HepG2 (cell line): Measurements from ENCODE around the gene SCARB2. TPM values are rescaled to one million over a fixed set of nuclear protein-coding genes. Genes with fewer than 3 reads are reported as not detected.
A peak's percentile ranks its signal among the peaks of the same experiment; 100 is the strongest.

Source experiments
- ATAC-seq: fragments of 200-7000 bp; cut with Tn5 transposase; 3 replicates; pipeline ENCODE4 v1.9.1; 2020; ENCODE audit warnings: mild to moderate bottlenecking, moderate library complexity
- BruUV-seq: library from RNA; stranded (reverse); fragments of 400-500 nt; replicated peaks from 2 replicates; lab custom pipeline; 2021; lab: Mats Ljungman, UMichigan
- CTCF ChIA-PET: fragments of 300-600 bp; formaldehyde crosslinking; extraction: SDS; loops from one replicate; lab custom pipeline; 2021; ENCODE audit warnings: low total read pairs, inconsistent platforms, low intra/inter-chr PET ratio; lab: Yijun Ruan, JAX
- POLR2A ChIA-PET: fragments of 350-600 bp; sonication (Branson Sonifier 250); formaldehyde crosslinking; loops from one replicate; lab custom pipeline; 2020; ENCODE audit warnings: antibody characterized with exemption, inconsistent platforms; lab: Yijun Ruan, JAX
- DNase-seq: peaks from one replicate; pipeline ENCODE4 v3.0.0-alpha.2; 2015; ENCODE audit warnings: low spot score
- FAIRE-seq: peaks from 3 replicates; lab custom pipeline; 2011; peaks lifted over from hg19 to GRCh38; lab: Jason Lieb, UNC
- H2AFZ ChIP-seq: one replicate; pipeline ENCODE4 v1.6.1; 2011; ENCODE audit warnings: low read length, inconsistent platforms
- H3K27ac ChIP-seq: fragments of 300-600 bp; 3 replicates; pipeline ENCODE4 v1.8.0; 2011; ENCODE audit warnings: mixed run types, mild to moderate bottlenecking, mixed read lengths, low read length, inconsistent platforms; ENCODE audit not compliant: insufficient read depth; ENCODE audit errors: extremely low read length
- H3K27me3 ChIP-seq, 2 experiments: fragments of 200-600 bp in 1 of 2; 2 replicates in 1 of 2; 3 replicates in 1 of 2; pipeline versions ENCODE4 v1.6.0 to v1.8.0; 2011; ENCODE audit warnings: low read length in 2 of 2, mild to moderate bottlenecking in 2 of 2, moderate library complexity in 2 of 2, inconsistent platforms in 1 of 2; ENCODE audit not compliant: insufficient read depth in 2 of 2, control insufficient read depth in 1 of 2
- H3K36me3 ChIP-seq, 2 experiments: fragments of 200-600 bp in 1 of 2; replicated peaks in 1 of 2; 2 replicates in 1 of 2; 3 replicates in 1 of 2; pipeline versions ENCODE4 v1.5.1 to v1.8.0; 2011; ENCODE audit warnings: low read length in 2 of 2, inconsistent platforms in 1 of 2; ENCODE audit not compliant: insufficient read depth in 2 of 2, control insufficient read depth in 1 of 2
- H3K4me1 ChIP-seq: 2 replicates; pipeline ENCODE4 v1.5.1; 2012; ENCODE audit warnings: low read length, inconsistent platforms; ENCODE audit not compliant: insufficient read depth
- H3K4me2 ChIP-seq: 2 replicates; pipeline ENCODE4 v1.6.0; 2011; ENCODE audit warnings: low read depth, low read length, inconsistent platforms
- H3K4me3 ChIP-seq, 3 experiments: fragments of 200-600 bp in 1 of 3; sonication (generic), shearing (Covaris generic) in 1 of 3; replicated peaks in 1 of 3; 2 replicates each; pipeline ENCODE4 v1.5.1; 2011 to 2016; ENCODE audit warnings: low read length in 3 of 3, inconsistent platforms in 2 of 3, low read depth in 2 of 3, mild to moderate bottlenecking in 2 of 3, control low read depth in 1 of 3, mixed read lengths in 1 of 3; ENCODE audit not compliant: insufficient read depth in 1 of 3
- H3K79me2 ChIP-seq: one replicate; pipeline ENCODE4 v1.6.1; 2011; ENCODE audit warnings: low read length, inconsistent platforms; ENCODE audit not compliant: insufficient read depth
- H3K9ac ChIP-seq: 2 replicates; pipeline ENCODE4 v1.6.0; 2011; ENCODE audit warnings: mild to moderate bottlenecking, low read depth, low read length, inconsistent platforms; ENCODE audit not compliant: insufficient read depth
- H3K9me3 ChIP-seq: 2 replicates; pipeline ENCODE4 v1.5.1; 2012; ENCODE audit warnings: mild to moderate bottlenecking, low read length
- H4K20me1 ChIP-seq: 2 replicates; pipeline ENCODE4 v1.6.0; 2011; ENCODE audit warnings: inconsistent platforms, mild to moderate bottlenecking, low read length, moderate library complexity; ENCODE audit not compliant: insufficient read depth
- AHR ChIP-seq: IDR thresholded peaks from 2 replicates; pipeline ENCODE4 v1.6.1; 2018; ENCODE audit warnings: missing genetic modification reagents, missing compliant biosample characterization
- CHCHD3 ChIP-seq: sonication (generic); formaldehyde crosslinking; IDR thresholded peaks from 2 replicates; pipeline ENCODE4 v1.8.0; 2022; ENCODE audit warnings: mild to moderate bottlenecking, missing genetic modification reagents, moderate library complexity
- FOXA1 ChIP-seq, 2 experiments: fragments of 450-650 bp in 1 of 2; sonication (generic) in 1 of 2; formaldehyde crosslinking in 1 of 2; IDR thresholded peaks; 2 replicates each; pipeline versions ENCODE4 v1.4.0 to v1.6.1; 2016 to 2020; ENCODE audit warnings: missing genetic modification reagents in 1 of 2
- HOXA5 ChIP-seq: sonication (generic); formaldehyde crosslinking; IDR thresholded peaks from 2 replicates; pipeline ENCODE4 v1.4.0; 2020; ENCODE audit warnings: missing genetic modification reagents
- IRF2 ChIP-seq: IDR thresholded peaks from 2 replicates; pipeline ENCODE4 v1.6.1; 2018; ENCODE audit warnings: missing genetic modification reagents, missing compliant biosample characterization
- KDM2A ChIP-seq: sonication (generic); formaldehyde crosslinking; IDR thresholded peaks from 2 replicates; pipeline ENCODE4 v1.4.0; 2020; ENCODE audit warnings: low read depth, missing genetic modification reagents, borderline replicate concordance
- MED13 ChIP-seq: sonication (generic); formaldehyde crosslinking; IDR thresholded peaks from 2 replicates; pipeline ENCODE4 v1.5.0; 2020; ENCODE audit warnings: missing genetic modification reagents
- PAWR ChIP-seq: sonication (generic); formaldehyde crosslinking; IDR thresholded peaks from 2 replicates; pipeline ENCODE4 v1.4.0; 2020; ENCODE audit warnings: missing genetic modification reagents, mild to moderate bottlenecking, borderline replicate concordance
- PLRG1 ChIP-seq: fragments of 450-650 bp; conservative IDR thresholded peaks from 2 replicates; pipeline ENCODE4 v1.6.1; 2016
- SMC3 ChIP-seq: IDR thresholded peaks from 2 replicates; pipeline ENCODE4 v1.6.1; 2011; ENCODE audit warnings: low read length, improper control_type of control experiment
- ZNF205 ChIP-seq: IDR thresholded peaks from 2 replicates; pipeline ENCODE4 v1.6.1; 2018; ENCODE audit warnings: missing biosample characterization, missing genetic modification reagents
- ZNF207 ChIP-seq: fragments of 450-650 bp; IDR thresholded peaks from 2 replicates; pipeline ENCODE4 v1.6.1; 2016; ENCODE audit warnings: antibody characterized with exemption, borderline replicate concordance
- ZNF337 ChIP-seq: sonication (generic); formaldehyde crosslinking; IDR thresholded peaks from 2 replicates; pipeline ENCODE4 v1.5.1; 2020; ENCODE audit warnings: missing genetic modification reagents, low read depth, mild to moderate bottlenecking, borderline replicate concordance
- ZNF33B ChIP-seq: sonication (generic); formaldehyde crosslinking; IDR thresholded peaks from 2 replicates; pipeline ENCODE4 v1.5.1; 2020; ENCODE audit warnings: mild to moderate bottlenecking, missing genetic modification reagents
- ZNF589 ChIP-seq: sonication (generic); formaldehyde crosslinking; conservative IDR thresholded peaks from 2 replicates; pipeline ENCODE4 v1.8.0; 2022; ENCODE audit warnings: mild to moderate bottlenecking, moderate library complexity, missing genetic modification reagents
- WGBS: methylation state at CpG from one replicate; pipeline ENCODE4 v1.1.6; 2017; ENCODE audit warnings: low lambda C conversion rate; 5-methylcytosine and 5-hydroxymethylcytosine counted together
- in situ Hi-C: cut with HindIII; loops from 2 replicates; pipeline ENCODE4 v1.10.0; 2017; ENCODE audit warnings: low pct_unique_long_range_greater_than_20kb; ENCODE audit not compliant: extremely low pct_ligation_motif_present
- intact Hi-C: fragments of 100-400 bp; cut with micrococcal nuclease; formaldehyde crosslinking; loops from one replicate; pipeline ENCODE4 v1.10.0; 2022; ENCODE audit not compliant: unreplicated experiment
- polyA plus RNA-seq, 8 experiments: library from polyadenylated mRNA; depleted of rRNA in 3 of 8; stranded (reverse) in 7 of 8; unstranded in 1 of 8; fragments of >200 nt; fragmentation: Illumina TruSeq in 4 of 8; extraction: Trizol in 4 of 8; gene quantifications; 2 replicates each; pipeline versions ENCODE4 v1.2.1 to v1.2.3, GENCODE V29; 2011 to 2016; ENCODE audit warnings: low read depth in 4 of 8, missing spikeins in 1 of 8, mixed read lengths in 1 of 8; ENCODE audit not compliant: insufficient read depth in 1 of 8
- total RNA-seq, 5 experiments: library from RNA; depleted of rRNA; stranded (reverse); fragments of >200 nt; fragmentation: Illumina TruSeq; extraction: Trizol; gene quantifications; 2 replicates each; pipeline ENCODE4 v1.2.3, GENCODE V29; 2016; ENCODE audit warnings: low read depth in 1 of 5
- TF ChIP-seq, protein P1 (sequence below): IDR thresholded peaks from 2 replicates; pipeline ENCODE4 v1.6.1; 2018; ENCODE audit warnings: missing genetic modification reagents
- TF ChIP-seq, protein P2 (sequence below): IDR thresholded peaks from 2 replicates; pipeline ENCODE4 v1.6.1; 2016; ENCODE audit warnings: low read depth, borderline replicate concordance
- TF ChIP-seq, protein P3 (sequence below): sonication (generic); formaldehyde crosslinking; IDR thresholded peaks from 2 replicates; pipeline ENCODE4 v1.5.0; 2020; ENCODE audit warnings: missing genetic modification reagents

SCARB2 gene
- total and polyA plus RNA-seq, 2 of the 13 experiments (the other 11 are each of a cell fraction or from before 2014, with no cell fraction given) = 40.6 to 43.4 TPM

DNA sequence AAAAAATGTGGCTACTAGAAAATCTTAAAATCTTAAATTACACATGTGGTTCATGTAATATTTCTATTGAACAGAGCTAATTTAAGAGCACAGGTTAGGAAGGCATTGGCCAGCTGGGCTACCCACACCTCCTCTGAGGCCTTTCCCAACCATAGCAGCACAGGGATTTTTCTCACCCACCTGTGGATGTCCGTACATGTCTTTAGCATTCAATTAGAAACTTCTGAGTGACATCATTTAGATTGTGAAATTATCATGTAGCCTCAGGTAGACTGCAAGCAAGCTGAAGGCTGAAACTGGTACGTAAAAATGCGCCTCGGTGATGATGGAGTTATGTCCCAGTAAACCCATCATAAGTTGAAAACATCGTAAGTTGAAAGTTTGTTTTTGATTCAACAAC is 31.2 kb downstream of the SCARB2 start (continued):
- TF ChIP-seq, protein P1, sequence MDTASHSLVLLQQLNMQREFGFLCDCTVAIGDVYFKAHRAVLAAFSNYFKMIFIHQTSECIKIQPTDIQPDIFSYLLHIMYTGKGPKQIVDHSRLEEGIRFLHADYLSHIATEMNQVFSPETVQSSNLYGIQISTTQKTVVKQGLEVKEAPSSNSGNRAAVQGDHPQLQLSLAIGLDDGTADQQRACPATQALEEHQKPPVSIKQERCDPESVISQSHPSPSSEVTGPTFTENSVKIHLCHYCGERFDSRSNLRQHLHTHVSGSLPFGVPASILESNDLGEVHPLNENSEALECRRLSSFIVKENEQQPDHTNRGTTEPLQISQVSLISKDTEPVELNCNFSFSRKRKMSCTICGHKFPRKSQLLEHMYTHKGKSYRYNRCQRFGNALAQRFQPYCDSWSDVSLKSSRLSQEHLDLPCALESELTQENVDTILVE (CRISPR knock-in tag) = no peak
- TF ChIP-seq ZNF205 (CRISPR knock-in tag) = no peak
- TF ChIP-seq ZNF207 = no peak

DNA sequence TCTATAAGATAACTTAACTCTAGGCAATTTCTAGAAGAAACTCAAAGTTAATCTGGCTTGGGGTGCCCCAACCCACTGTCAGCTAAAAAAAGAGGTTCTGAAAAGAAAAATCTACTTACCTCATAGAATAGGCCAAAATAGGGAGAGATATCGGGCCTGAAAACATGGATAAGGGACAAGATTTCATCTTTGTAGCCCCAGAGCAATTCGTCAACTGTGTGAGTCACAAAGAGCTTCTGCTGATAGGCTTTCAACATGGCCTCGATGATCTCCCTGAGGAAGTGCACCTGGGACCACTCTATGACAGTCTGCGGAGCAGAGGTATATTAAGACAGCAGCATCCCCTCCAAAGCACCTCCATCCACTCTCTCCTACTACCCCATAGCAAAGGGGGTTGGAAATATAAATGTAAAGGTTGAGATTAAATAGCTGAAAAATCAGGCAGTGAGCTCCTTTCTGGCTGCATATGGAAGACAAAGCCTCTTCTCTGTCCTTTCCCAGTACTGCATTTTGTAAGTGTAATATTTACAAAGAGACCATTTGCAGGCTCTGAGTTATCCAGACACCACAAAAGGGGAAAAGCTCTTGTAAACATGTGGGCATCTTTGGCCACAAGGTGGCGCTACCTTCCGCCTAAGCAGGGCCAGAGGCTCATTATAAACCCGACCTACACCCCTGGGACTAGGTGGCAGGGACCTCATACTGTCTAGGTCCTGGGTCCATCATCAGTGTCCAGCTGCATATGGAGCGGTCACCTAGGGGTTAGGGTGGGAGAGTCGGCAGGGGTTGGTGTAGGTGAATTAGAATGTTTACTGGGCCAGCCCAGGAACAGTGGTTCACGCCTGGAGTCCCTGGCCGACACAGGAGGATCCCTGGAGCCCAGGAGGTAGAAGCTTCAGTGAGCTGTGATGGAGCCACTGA is 34.0 kb downstream of the SCARB2 start:
- Histone ChIP-seq H3K36me3 (peaks cover 2 to 32% of the 10 kb centered on the region in 2 experiments; a peak in 3 of 5 replicates), H3K9me3 (no peaks in the 10 kb centered on the region), H3K4me1 (no peaks in the 10 kb centered on the region), H3K4me2 (no peak overlapping the region), H3K27me3 (no peaks in the 10 kb centered on the region), H3K27ac (no peak overlapping the region), H3K79me2 (no peaks in the 10 kb centered on the region), H3K9ac (no peak overlapping the region), H3K4me3 (no peak overlapping the region), H4K20me1 (no peaks in the 10 kb centered on the region), H2AFZ (no peak overlapping the region)
- ATAC-seq (peak; percentile 99), DNase-seq (peak; percentile 70), FAIRE-seq (peak; percentile 75)
- in situ Hi-C loops = loop anchor here (5.0 to 10.0 kb wide), 2 partner anchors 125 to 198 kb away; partner anchors contain the start of gene STBD1
- ChIA-PET POLR2A (interaction anchor here (1.0 kb wide), 1 partner anchor 197 kb away, joined by 3 read pairs; no protein-coding TSS in a partner anchor), CTCF (interaction anchor here (0.6 to 3.0 kb wide), 3 partner anchors 198 to 325 kb away, joined by 3 to 44 read pairs (median 3); no protein-coding TSS in a partner anchor)
- no TSS peak for BruUV-seq
- 60% methylated on average over 10 of the region's 11 CpGs for WGBS
- intact Hi-C loops = loop anchor here (1.0 to 2.0 kb wide), 3 partner anchors 71 to 199 kb away; partner anchors contain the start of genes FAM47E and STBD1
- peak; percentile 49; the same call in 1 of the 2 replicates for TF ChIP-seq KDM2A (CRISPR knock-in tag)
- no peak for TF ChIP-seq FOXA1 (IDR thresholded peaks at IDR 0.05)
- TF ChIP-seq FOXA1 (CRISPR knock-in tag; IDR thresholded peaks at IDR 0.05) = peak; percentile 90
- no peak for TF ChIP-seq ZNF33B (CRISPR knock-in tag)
- TF ChIP-seq, protein P2, sequence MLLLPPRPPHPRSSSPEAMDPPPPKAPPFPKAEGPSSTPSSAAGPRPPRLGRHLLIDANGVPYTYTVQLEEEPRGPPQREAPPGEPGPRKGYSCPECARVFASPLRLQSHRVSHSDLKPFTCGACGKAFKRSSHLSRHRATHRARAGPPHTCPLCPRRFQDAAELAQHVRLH (CRISPR knock-in tag) = peak; percentile 60; the same call in 1 of the 2 replicates
- TF ChIP-seq CHCHD3 (CRISPR knock-in tag) = no peak
- no peak for TF ChIP-seq MED13 (CRISPR knock-in tag)
- no peak for TF ChIP-seq ZNF589 (CRISPR knock-in tag)
- TF ChIP-seq IRF2 (CRISPR knock-in tag) = 0 out of 2 replicates have a peak, but pooled peaks have one; percentile 40
- TF ChIP-seq PAWR (CRISPR knock-in tag) = no peak
- no peak for TF ChIP-seq ZNF337 (CRISPR knock-in tag)
- no peak for TF ChIP-seq PLRG1
- peak; percentile 97 for TF ChIP-seq SMC3
- 0 out of 2 replicates have a peak, but pooled peaks have one; percentile 44 for TF ChIP-seq AHR (CRISPR knock-in tag)
- no peak for TF ChIP-seq HOXA5 (CRISPR knock-in tag)
- TF ChIP-seq, protein P1 (CRISPR knock-in tag) = no peak
- TF ChIP-seq, protein P3, sequence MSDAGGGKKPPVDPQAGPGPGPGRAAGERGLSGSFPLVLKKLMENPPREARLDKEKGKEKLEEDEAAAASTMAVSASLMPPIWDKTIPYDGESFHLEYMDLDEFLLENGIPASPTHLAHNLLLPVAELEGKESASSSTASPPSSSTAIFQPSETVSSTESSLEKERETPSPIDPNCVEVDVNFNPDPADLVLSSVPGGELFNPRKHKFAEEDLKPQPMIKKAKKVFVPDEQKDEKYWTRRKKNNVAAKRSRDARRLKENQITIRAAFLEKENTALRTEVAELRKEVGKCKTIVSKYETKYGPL = no peak
